Measurements from ENCODE around the gene HOXC11. TPM values are rescaled to one million over a fixed set of nuclear protein-coding genes. Genes with fewer than 3 reads are reported as not detected.

Gene HOXC11
- total and polyA plus RNA-seq, 10 of the 15 experiments (the other 5 are each of a cell fraction or from before 2014, with no cell fraction given): not detected

DNA sequence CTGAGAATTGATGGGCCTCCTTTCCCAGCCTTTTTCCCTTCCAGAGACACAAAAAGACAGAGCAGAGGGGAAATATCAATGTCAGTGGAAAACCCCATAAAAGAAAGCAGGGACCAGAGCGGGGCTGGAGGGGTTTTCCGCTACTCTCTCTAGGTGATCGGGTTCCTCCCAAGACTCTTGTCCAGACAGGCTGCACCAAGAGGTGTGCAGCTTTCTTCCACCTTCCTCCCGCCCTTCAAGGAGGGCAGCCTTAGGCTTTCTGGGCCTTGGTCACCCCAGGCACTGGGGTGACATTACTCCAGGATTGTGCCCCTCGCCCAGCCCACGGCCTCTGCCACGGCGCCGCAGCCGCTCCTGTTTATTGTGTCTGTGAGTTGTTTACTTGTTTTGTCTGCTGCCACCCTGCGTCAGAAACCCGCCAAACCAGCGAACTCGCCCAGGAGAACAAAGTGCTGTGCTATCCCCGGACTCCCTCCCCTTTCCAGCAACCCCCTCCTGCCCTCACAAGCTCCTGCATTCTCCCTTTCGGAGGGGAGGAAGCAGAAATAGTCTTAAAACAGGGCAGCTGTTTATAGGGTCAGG, 48.6 kb downstream of the HOXC11 start:
- no peak overlapping the region for H3K27ac ChIP-seq (ENCODE audit: control insufficient read depth, insufficient read depth)
- H3K4me1 ChIP-seq (ENCODE audit: control insufficient read depth, insufficient read depth, low read length): peaks cover 27% of the 10 kb centered on the region
- TF ChIP-seq, protein P1, sequence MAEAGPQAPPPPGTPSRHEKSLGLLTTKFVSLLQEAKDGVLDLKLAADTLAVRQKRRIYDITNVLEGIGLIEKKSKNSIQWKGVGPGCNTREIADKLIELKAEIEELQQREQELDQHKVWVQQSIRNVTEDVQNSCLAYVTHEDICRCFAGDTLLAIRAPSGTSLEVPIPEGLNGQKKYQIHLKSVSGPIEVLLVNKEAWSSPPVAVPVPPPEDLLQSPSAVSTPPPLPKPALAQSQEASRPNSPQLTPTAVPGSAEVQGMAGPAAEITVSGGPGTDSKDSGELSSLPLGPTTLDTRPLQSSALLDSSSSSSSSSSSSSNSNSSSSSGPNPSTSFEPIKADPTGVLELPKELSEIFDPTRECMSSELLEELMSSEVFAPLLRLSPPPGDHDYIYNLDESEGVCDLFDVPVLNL (IDR thresholded peaks at IDR 0.05; ENCODE audit: low read depth, low read length): no peak
- no peak for TF ChIP-seq ZZZ3 (IDR thresholded peaks at IDR 0.05; ENCODE audit: control insufficient read depth, insufficient read length, low read depth)
- no peak for TF ChIP-seq EED (IDR thresholded peaks at IDR 0.05; ENCODE audit: low read depth)
- no peak for TF ChIP-seq WRNIP1 (IDR thresholded peaks at IDR 0.05; ENCODE audit: borderline replicate concordance, low read depth, low read length)
- TF ChIP-seq, protein P2, sequence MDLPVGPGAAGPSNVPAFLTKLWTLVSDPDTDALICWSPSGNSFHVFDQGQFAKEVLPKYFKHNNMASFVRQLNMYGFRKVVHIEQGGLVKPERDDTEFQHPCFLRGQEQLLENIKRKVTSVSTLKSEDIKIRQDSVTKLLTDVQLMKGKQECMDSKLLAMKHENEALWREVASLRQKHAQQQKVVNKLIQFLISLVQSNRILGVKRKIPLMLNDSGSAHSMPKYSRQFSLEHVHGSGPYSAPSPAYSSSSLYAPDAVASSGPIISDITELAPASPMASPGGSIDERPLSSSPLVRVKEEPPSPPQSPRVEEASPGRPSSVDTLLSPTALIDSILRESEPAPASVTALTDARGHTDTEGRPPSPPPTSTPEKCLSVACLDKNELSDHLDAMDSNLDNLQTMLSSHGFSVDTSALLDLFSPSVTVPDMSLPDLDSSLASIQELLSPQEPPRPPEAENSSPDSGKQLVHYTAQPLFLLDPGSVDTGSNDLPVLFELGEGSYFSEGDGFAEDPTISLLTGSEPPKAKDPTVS (IDR thresholded peaks at IDR 0.05; ENCODE audit: low read depth, low read length): no peak
- no peak for TF ChIP-seq SRF (IDR thresholded peaks at IDR 0.05; ENCODE audit: low read depth in 2 of 2, low read length in 2 of 2)
- no peak for TF ChIP-seq CBFB (IDR thresholded peaks at IDR 0.05; ENCODE audit: low read depth)
- TF ChIP-seq, protein P3, sequence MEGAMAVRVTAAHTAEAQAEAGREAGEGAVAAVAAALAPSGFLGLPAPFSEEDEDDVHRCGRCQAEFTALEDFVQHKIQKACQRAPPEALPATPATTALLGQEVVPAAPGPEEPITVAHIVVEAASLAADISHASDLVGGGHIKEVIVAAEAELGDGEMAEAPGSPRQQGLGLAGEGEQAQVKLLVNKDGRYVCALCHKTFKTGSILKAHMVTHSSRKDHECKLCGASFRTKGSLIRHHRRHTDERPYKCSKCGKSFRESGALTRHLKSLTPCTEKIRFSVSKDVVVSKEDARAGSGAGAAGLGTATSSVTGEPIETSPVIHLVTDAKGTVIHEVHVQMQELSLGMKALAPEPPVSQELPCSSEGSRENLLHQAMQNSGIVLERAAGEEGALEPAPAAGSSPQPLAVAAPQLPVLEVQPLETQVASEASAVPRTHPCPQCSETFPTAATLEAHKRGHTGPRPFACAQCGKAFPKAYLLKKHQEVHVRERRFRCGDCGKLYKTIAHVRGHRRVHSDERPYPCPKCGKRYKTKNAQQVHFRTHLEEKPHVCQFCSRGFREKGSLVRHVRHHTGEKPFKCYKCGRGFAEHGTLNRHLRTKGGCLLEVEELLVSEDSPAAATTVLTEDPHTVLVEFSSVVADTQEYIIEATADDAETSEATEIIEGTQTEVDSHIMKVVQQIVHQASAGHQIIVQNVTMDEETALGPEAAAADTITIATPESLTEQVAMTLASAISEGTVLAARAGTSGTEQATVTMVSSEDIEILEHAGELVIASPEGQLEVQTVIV (IDR thresholded peaks at IDR 0.05; ENCODE audit: borderline replicate concordance, partially characterized antibody): no peak
- peak; percentile 37; the same call in 1 of the 2 replicates for TF ChIP-seq IKZF1 (conservative IDR thresholded peaks at IDR 0.05)
- TF ChIP-seq NR2C1 (IDR thresholded peaks at IDR 0.05): no peak
- TF ChIP-seq FOXM1 (IDR thresholded peaks at IDR 0.05; ENCODE audit: low read depth, low read length): no peak
- TF ChIP-seq SMAD5 (IDR thresholded peaks at IDR 0.05; ENCODE audit: low read depth): no peak
- TF ChIP-seq, protein P4, sequence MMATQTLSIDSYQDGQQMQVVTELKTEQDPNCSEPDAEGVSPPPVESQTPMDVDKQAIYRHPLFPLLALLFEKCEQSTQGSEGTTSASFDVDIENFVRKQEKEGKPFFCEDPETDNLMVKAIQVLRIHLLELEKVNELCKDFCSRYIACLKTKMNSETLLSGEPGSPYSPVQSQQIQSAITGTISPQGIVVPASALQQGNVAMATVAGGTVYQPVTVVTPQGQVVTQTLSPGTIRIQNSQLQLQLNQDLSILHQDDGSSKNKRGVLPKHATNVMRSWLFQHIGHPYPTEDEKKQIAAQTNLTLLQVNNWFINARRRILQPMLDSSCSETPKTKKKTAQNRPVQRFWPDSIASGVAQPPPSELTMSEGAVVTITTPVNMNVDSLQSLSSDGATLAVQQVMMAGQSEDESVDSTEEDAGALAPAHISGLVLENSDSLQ (IDR thresholded peaks at IDR 0.05): 0 out of 2 replicates have a peak, but pooled peaks have one; percentile 15

More for the DNA sequence above, 48.6 kb downstream of the HOXC11 start:
- peak overlapping the region; percentile 31; the same call in 1 of the 2 replicates for H3K9ac ChIP-seq (ENCODE audit: control insufficient read depth, insufficient read depth, low read length)
- DNase-seq (ENCODE audit: low read depth, low spot score) (no peak), FAIRE-seq (no peak), ATAC-seq (peak; percentile 28)
- H3K27me3 ChIP-seq (replicated peaks in 1 of 2; ENCODE audit: control insufficient read depth in 2 of 2, insufficient read depth in 2 of 2, low read length in 1 of 2): peaks cover 0 to 5% of the 10 kb centered on the region in 2 experiments; a peak in 2 of 4 replicates
- POLR2A ChIA-PET: interaction anchor here (0.6 to 1.2 kb wide), 2 partner anchors 11 to 14 kb away, joined by 3 read pairs; partner anchors contain the start of gene HOXC5
- intact Hi-C loops (cut with micrococcal nuclease; ENCODE audit: unreplicated experiment): loop anchor here (1.0 kb wide), 1 partner anchor 15 kb away; no protein-coding TSS in a partner anchor
- in situ Hi-C loops (cut with MboI): loop anchor here (10.0 kb wide), 2 partner anchors 173 to 343 kb away; partner anchors contain the start of gene GPR84
- H2AFZ ChIP-seq (ENCODE audit: control insufficient read depth, low read depth, low read length): peak overlapping the region; percentile 75
- H3K4me3 ChIP-seq: no peak overlapping the region
- H4K20me1 ChIP-seq (ENCODE audit: control insufficient read depth, insufficient read depth): no peaks in the 10 kb centered on the region
- no peaks in the 10 kb centered on the region for H3K36me3 ChIP-seq (ENCODE audit: control insufficient read depth in 2 of 2, insufficient read depth in 2 of 2, low read length in 1 of 2)
- no peaks in the 10 kb centered on the region for H3K9me3 ChIP-seq (replicated peaks; ENCODE audit: control insufficient read depth, insufficient read depth, low read length)
- H3K4me2 ChIP-seq (ENCODE audit: control insufficient read depth, insufficient read depth): peak overlapping the region; percentile 71
- RAD21 ChIA-PET (ENCODE audit: unreplicated experiment): interaction anchor here (0.8 to 1.6 kb wide), 3 partner anchors 11 to 169 kb away, joined by 3 to 10 read pairs (median 3); partner anchors contain the start of gene HOXC5
- 6% methylated on average over 16 of the region's 16 CpGs for WGBS (ENCODE audit: insufficient coverage, insufficient replicate concordance, low lambda C conversion rate, missing lambda C conversion rate)
- BruUV-seq (replicated peaks): no TSS peak
- CTCF ChIA-PET: interaction anchor here (0.5 to 13.4 kb wide), 8 partner anchors 10 to 841 kb away, joined by 3 to 343 read pairs (median 4); partner anchors contain the start of genes HOXC5, HOXC8, SMUG1 and ZNF740
- SMC1A ChIA-PET (ENCODE audit: uncharacterized antibody, unreplicated experiment): interaction anchor here (1.0 to 2.9 kb wide), 4 partner anchors 11 to 186 kb away, joined by 3 to 9 read pairs (median 5); partner anchors contain the start of genes HOXC4 and HOXC5
- H3K79me2 ChIP-seq (ENCODE audit: control insufficient read depth, insufficient read depth, low read length): no peaks in the 10 kb centered on the region

Data from GM12878 (cell line).